KOPT-K1 (cell line): ENCODE data around the gene ZNF700.
A peak's percentile ranks its signal among the peaks of the same experiment; 100 is the strongest.
"Not testable (repeated sequence)": the region's sequence is repeated elsewhere in the genome, so short reads cannot be mapped to it uniquely, and the experiment has no call there.

Source experiments
- H3K27ac ChIP-seq: fragments of 200-600 bp; sonication (generic); 2 replicates; pipeline ENCODE4 v1.5.1; 2016; ENCODE audit warnings: antibody characterized with exemption, mild to moderate bottlenecking, low read depth, low read length; ENCODE audit not compliant: poor library complexity, severe bottlenecking
- H3K36me3 ChIP-seq: fragments of 200-600 bp; sonication (generic); 2 replicates; pipeline ENCODE4 v1.5.1; 2017; ENCODE audit warnings: antibody characterized with exemption, mild to moderate bottlenecking, low read length, moderate library complexity; ENCODE audit not compliant: insufficient read depth
- H3K9me3 ChIP-seq: fragments of 200-600 bp; sonication (generic); 2 replicates; pipeline ENCODE4 v1.5.1; 2017; ENCODE audit warnings: antibody characterized with exemption, low read length, mild to moderate bottlenecking; ENCODE audit not compliant: insufficient read depth, poor library complexity, severe bottlenecking

ZNF700 gene

GRCh38 chr19:11924886-11925650 lies at the start of gene ZNF700:
Gene ZNF700, plus strand, starts transcription at chr19:11925107. Its CDS starts 104 bp downstream, at chr19:11925211.
- Histone ChIP-seq H3K9me3 (peaks cover 27% of the 10 kb centered on the region), H3K27ac (peak within 1 kb of the TSS; percentile 99), H3K36me3 (peaks cover 36% of the 10 kb centered on the region)

- H3K27ac ChIP-seq, H3K36me3 ChIP-seq, H3K9me3 ChIP-seq: not testable (repeated sequence)
Observed at GRCh38 chr19:11879687-11880266, 45.1 kb upstream of the ZNF700 start.

GRCh38 chr19:11880598-11880997 lies 44.3 kb upstream of the ZNF700 start:
- H3K9me3 ChIP-seq, result peaks cover 6% of the 10 kb centered on the region
- H3K36me3 ChIP-seq, result no peaks in the 10 kb centered on the region
- H3K27ac ChIP-seq, result no peak overlapping the region

- Histone ChIP-seq H3K36me3 (no peaks in the 10 kb centered on the region), H3K27ac (no peak overlapping the region), H3K9me3 (peaks cover 6% of the 10 kb centered on the region)
Observed at GRCh38 chr19:11881151-11881800, 43.6 kb upstream of the ZNF700 start.

- Histone ChIP-seq H3K9me3 (peaks cover 6% of the 10 kb centered on the region), H3K27ac (no peak overlapping the region), H3K36me3 (no peaks in the 10 kb centered on the region)
Observed at GRCh38 chr19:11882606-11883005, 42.3 kb upstream of the ZNF700 start.

GRCh38 chr19:11887234-11887610 lies 37.7 kb upstream of the ZNF700 start:
- Histone ChIP-seq H3K9me3 (no peaks in the 10 kb centered on the region), H3K27ac (peak overlapping the region; percentile 77), H3K36me3 (no peaks in the 10 kb centered on the region)

- Histone ChIP-seq H3K36me3 (no peaks in the 10 kb centered on the region), H3K27ac (peak within 1 kb of the TSS; percentile 77), H3K9me3 (peaks cover 3% of the 10 kb centered on the region)
Observed at GRCh38 chr19:11887611-11888531, 37.0 kb upstream of the ZNF700 start, which contains the start of gene ZNF69. Gene ZNF69, plus strand, starts transcription at chr19:11887782. Its CDS starts 142 bp downstream, at chr19:11887924.

- not testable (repeated sequence) for H3K27ac ChIP-seq
- Histone ChIP-seq H3K36me3 (peaks cover 14% of the 10 kb centered on the region; the same call in 1 of the 2 replicates), H3K9me3 (peaks cover 22% of the 10 kb centered on the region)
Observed at GRCh38 chr19:11889901-11890300, 35.0 kb upstream of the ZNF700 start.

GRCh38 chr19:11890634-11891033 lies 34.3 kb upstream of the ZNF700 start:
- Histone ChIP-seq H3K9me3 (peaks cover 28% of the 10 kb centered on the region), H3K36me3 (peaks cover 20% of the 10 kb centered on the region; the same call in 1 of the 2 replicates), H3K27ac (no peak overlapping the region)

GRCh38 chr19:11894851-11895250 lies 30.1 kb upstream of the ZNF700 start:
- H3K9me3 ChIP-seq, result peaks cover 43% of the 10 kb centered on the region
- peaks cover 20% of the 10 kb centered on the region; the same call in 1 of the 2 replicates for H3K36me3 ChIP-seq
- H3K27ac ChIP-seq, result no peak overlapping the region

GRCh38 chr19:11902228-11902627 lies 22.7 kb upstream of the ZNF700 start:
- no peak overlapping the region for H3K27ac ChIP-seq
- peaks cover 49% of the 10 kb centered on the region for H3K36me3 ChIP-seq
- H3K9me3 ChIP-seq, result peaks cover 86% of the 10 kb centered on the region

- Histone ChIP-seq H3K27ac (no peak overlapping the region), H3K9me3 (peaks cover 65% of the 10 kb centered on the region), H3K36me3 (peaks cover 49% of the 10 kb centered on the region)
Observed at GRCh38 chr19:11905928-11906327, 19.0 kb upstream of the ZNF700 start.

GRCh38 chr19:11911937-11912336 lies 13.0 kb upstream of the ZNF700 start:
- H3K36me3 ChIP-seq, H3K27ac ChIP-seq: not testable (repeated sequence)
- H3K9me3 ChIP-seq, result peaks cover 53% of the 10 kb centered on the region

GRCh38 chr19:11914417-11915051 lies 10.4 kb upstream of the ZNF700 start:
- peaks cover 49% of the 10 kb centered on the region for H3K9me3 ChIP-seq
- H3K36me3 ChIP-seq, H3K27ac ChIP-seq: not testable (repeated sequence)
